K562 (cell line): ENCODE measurements around the gene LRFN4. TPM values are rescaled to one million over a fixed set of nuclear protein-coding genes. Genes with fewer than 3 reads are reported as not detected.

Experiments
- CBFA2T2 ChIP-seq: fragments of 450-650 bp; conservative IDR thresholded peaks from 2 replicates; pipeline ENCODE4 v1.6.1; 2017; ENCODE audit warnings: mild to moderate bottlenecking
- CREBBP ChIP-seq: IDR thresholded peaks from one replicate; pipeline ENCODE4 v1.6.1; 2012; ENCODE audit warnings: low read depth, mild to moderate bottlenecking, control low read depth, inconsistent platforms, low read length
- DIDO1 ChIP-seq: fragments of 450-650 bp; IDR thresholded peaks from 2 replicates; pipeline ENCODE4 v1.6.1; 2016; ENCODE audit warnings: low read depth, missing biosample characterization, missing genetic modification characterization
- DPF2 ChIP-seq: fragments of 450-650 bp; IDR thresholded peaks from 2 replicates; pipeline ENCODE4 v1.6.1; 2016
- ETV1 ChIP-seq: fragments of 450-650 bp; conservative IDR thresholded peaks from 2 replicates; pipeline ENCODE4 v1.6.1; 2016; ENCODE audit warnings: missing genetic modification characterization, control low read depth, low read depth, missing compliant biosample characterization
- MLLT1 ChIP-seq, 2 experiments: fragments of 450-650 bp; IDR thresholded peaks; 2 replicates each; pipeline ENCODE4 v1.6.1; 2016
- MYNN ChIP-seq, 2 experiments: sonication (generic); formaldehyde crosslinking in 1 of 2; IDR thresholded peaks; 2 replicates each; pipeline versions ENCODE4 v1.5.0 to v1.6.1; 2016 to 2020; ENCODE audit warnings: antibody characterized with exemption in 1 of 2, missing genetic modification reagents in 1 of 2
- NR2C1 ChIP-seq, 2 experiments: fragments of 450-650 bp; IDR thresholded peaks; 2 replicates each; pipeline ENCODE4 v1.6.1; 2017; ENCODE audit warnings: mild to moderate bottlenecking in 2 of 2, antibody characterized with exemption in 1 of 2, inconsistent platforms in 1 of 2, missing compliant biosample characterization in 1 of 2, missing genetic modification characterization in 1 of 2
- PURB ChIP-seq: sonication (generic); formaldehyde crosslinking; IDR thresholded peaks from 2 replicates; pipeline ENCODE4 v1.9.0; 2021; ENCODE audit warnings: low read depth, mild to moderate bottlenecking, missing genetic modification reagents
- RHOXF2B ChIP-seq: fragments of 250-450 bp; sonication (Bioruptor Pico); conservative IDR thresholded peaks from 2 replicates; pipeline ENCODE4 v1.5.1; 2021
- SMARCE1 ChIP-seq: fragments of 450-650 bp; IDR thresholded peaks from 2 replicates; pipeline ENCODE4 v1.7.1; 2016; ENCODE audit warnings: mild to moderate bottlenecking
- ZMIZ1 ChIP-seq, 2 experiments: fragments of 150-350 bp in 1 of 2; IDR thresholded peaks; 2 replicates each; pipeline ENCODE4 v1.6.1; 2012 to 2016; ENCODE audit warnings: low read depth in 2 of 2, low read length in 2 of 2, mild to moderate bottlenecking in 1 of 2, moderate library complexity in 1 of 2
- polyA plus RNA-seq, 8 experiments: library from polyadenylated mRNA; depleted of rRNA in 4 of 8; stranded (reverse) in 5 of 8; unstranded in 3 of 8; fragments of >200 nt; fragmentation: Nextera tagmentation in 2 of 8; fragmentation: Illumina TruSeq in 1 of 8; extraction: Ambion mirVana in 2 of 8; extraction: Trizol in 1 of 8; gene quantifications; 2 replicates each; pipeline versions ENCODE4 v1.2.1 to v1.2.3, GENCODE V29; 2011 to 2014; ENCODE audit warnings: inconsistent platforms in 1 of 8, missing spikeins in 1 of 8
- total RNA-seq, 7 experiments: library from RNA; depleted of rRNA in 6 of 7; stranded (reverse); fragments of >200 nt in 6 of 7; fragmentation: Illumina TruSeq in 2 of 7; extraction: Trizol in 2 of 7; gene quantifications; 2 replicates each; pipeline versions ENCODE4 v1.2.1 to v1.2.3, GENCODE V29; 2011 to 2021; ENCODE audit warnings: low replicate concordance in 1 of 7
- TF ChIP-seq, protein P1 (sequence below): fragments of 250-450 bp; sonication (Bioruptor Pico); IDR thresholded peaks from 2 replicates; pipeline ENCODE4 v1.8.0; 2022; ENCODE audit warnings: inconsistent platforms
- TF ChIP-seq, protein P2 (sequence below): fragments of 450-650 bp; formaldehyde crosslinking; IDR thresholded peaks from 2 replicates; pipeline ENCODE4 v1.4.0; 2022; ENCODE audit warnings: missing genetic modification characterization
- TF ChIP-seq, protein P3 (sequence below): sonication (generic); formaldehyde crosslinking; IDR thresholded peaks from 2 replicates; pipeline ENCODE4 v1.5.0; 2020; ENCODE audit warnings: missing genetic modification reagents
- TF ChIP-seq, protein P4 (sequence below): fragments of 450-650 bp; IDR thresholded peaks from 2 replicates; pipeline ENCODE4 v1.6.1; 2016

LRFN4 gene
- total and polyA plus RNA-seq, 9 of the 15 experiments (the other 6 are each of a cell fraction or from before 2014, with no cell fraction given): 0.10 to 60.1 (median 6.7) TPM

GRCh38 chr11:66840317-66841091 is 16.4 kb upstream of the LRFN4 start (continued):
- peak in 1 of 2 experiments; percentile 16; a peak in 1 of 4 replicates for TF ChIP-seq MLLT1 (IDR thresholded peaks at IDR 0.05)
- TF ChIP-seq, protein P1, sequence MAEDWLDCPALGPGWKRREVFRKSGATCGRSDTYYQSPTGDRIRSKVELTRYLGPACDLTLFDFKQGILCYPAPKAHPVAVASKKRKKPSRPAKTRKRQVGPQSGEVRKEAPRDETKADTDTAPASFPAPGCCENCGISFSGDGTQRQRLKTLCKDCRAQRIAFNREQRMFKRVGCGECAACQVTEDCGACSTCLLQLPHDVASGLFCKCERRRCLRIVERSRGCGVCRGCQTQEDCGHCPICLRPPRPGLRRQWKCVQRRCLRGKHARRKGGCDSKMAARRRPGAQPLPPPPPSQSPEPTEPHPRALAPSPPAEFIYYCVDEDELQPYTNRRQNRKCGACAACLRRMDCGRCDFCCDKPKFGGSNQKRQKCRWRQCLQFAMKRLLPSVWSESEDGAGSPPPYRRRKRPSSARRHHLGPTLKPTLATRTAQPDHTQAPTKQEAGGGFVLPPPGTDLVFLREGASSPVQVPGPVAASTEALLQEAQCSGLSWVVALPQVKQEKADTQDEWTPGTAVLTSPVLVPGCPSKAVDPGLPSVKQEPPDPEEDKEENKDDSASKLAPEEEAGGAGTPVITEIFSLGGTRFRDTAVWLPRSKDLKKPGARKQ (CRISPR knock-in tag): no peak
- TF ChIP-seq, protein P2, sequence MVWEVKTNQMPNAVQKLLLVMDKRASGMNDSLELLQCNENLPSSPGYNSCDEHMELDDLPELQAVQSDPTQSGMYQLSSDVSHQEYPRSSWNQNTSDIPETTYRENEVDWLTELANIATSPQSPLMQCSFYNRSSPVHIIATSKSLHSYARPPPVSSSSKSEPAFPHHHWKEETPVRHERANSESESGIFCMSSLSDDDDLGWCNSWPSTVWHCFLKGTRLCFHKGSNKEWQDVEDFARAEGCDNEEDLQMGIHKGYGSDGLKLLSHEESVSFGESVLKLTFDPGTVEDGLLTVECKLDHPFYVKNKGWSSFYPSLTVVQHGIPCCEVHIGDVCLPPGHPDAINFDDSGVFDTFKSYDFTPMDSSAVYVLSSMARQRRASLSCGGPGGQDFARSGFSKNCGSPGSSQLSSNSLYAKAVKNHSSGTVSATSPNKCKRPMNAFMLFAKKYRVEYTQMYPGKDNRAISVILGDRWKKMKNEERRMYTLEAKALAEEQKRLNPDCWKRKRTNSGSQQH (CRISPR knock-in tag): peak; percentile 38; the same call in 1 of the 2 replicates
- peak; percentile 70; the same call in 1 of the 2 replicates for TF ChIP-seq NR2C1 (IDR thresholded peaks at IDR 0.05)
- TF ChIP-seq NR2C1 (tag; IDR thresholded peaks at IDR 0.05): peak; percentile 76
- 0 out of 2 replicates have a peak, but pooled peaks have one; percentile 33 for TF ChIP-seq MYNN (IDR thresholded peaks at IDR 0.05)
- TF ChIP-seq MYNN (CRISPR knock-in tag; IDR thresholded peaks at IDR 0.05): no peak
- no peak for TF ChIP-seq CBFA2T2
- TF ChIP-seq DIDO1 (tag): no peak
- TF ChIP-seq ZMIZ1 (IDR thresholded peaks at IDR 0.05; ENCODE audit: low read depth in 2 of 2, low read length in 2 of 2): no peak
- TF ChIP-seq, protein P3, sequence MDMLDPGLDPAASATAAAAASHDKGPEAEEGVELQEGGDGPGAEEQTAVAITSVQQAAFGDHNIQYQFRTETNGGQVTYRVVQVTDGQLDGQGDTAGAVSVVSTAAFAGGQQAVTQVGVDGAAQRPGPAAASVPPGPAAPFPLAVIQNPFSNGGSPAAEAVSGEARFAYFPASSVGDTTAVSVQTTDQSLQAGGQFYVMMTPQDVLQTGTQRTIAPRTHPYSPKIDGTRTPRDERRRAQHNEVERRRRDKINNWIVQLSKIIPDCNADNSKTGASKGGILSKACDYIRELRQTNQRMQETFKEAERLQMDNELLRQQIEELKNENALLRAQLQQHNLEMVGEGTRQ (CRISPR knock-in tag): no peak
- TF ChIP-seq CREBBP: no peak
- TF ChIP-seq RHOXF2B (CRISPR knock-in tag): no peak
- TF ChIP-seq, protein P4, sequence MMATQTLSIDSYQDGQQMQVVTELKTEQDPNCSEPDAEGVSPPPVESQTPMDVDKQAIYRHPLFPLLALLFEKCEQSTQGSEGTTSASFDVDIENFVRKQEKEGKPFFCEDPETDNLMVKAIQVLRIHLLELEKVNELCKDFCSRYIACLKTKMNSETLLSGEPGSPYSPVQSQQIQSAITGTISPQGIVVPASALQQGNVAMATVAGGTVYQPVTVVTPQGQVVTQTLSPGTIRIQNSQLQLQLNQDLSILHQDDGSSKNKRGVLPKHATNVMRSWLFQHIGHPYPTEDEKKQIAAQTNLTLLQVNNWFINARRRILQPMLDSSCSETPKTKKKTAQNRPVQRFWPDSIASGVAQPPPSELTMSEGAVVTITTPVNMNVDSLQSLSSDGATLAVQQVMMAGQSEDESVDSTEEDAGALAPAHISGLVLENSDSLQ: peak; percentile 9; the same call in 1 of the 2 replicates
- peak; percentile 28; the same call in 1 of the 2 replicates for TF ChIP-seq ETV1 (tag)
- TF ChIP-seq SMARCE1: peak; percentile 28; the same call in 1 of the 2 replicates
- peak; percentile 62; the same call in 1 of the 2 replicates for TF ChIP-seq DPF2
- TF ChIP-seq PURB (CRISPR knock-in tag): no peak
